GM19324 (cell line): ENCODE measurements around the gene IMMP2L.
A peak's percentile ranks its signal among the peaks of the same experiment; 100 is the strongest.

Experiments used
- ATAC-seq: cut with Tn5 transposase; IDR thresholded peaks from one replicate; pipeline ENCODE4 v1.9.1; 2021; ENCODE audit warnings: mild to moderate bottlenecking, moderate library complexity; ENCODE audit not compliant: unreplicated experiment, low FRiP score

The IMMP2L gene

DNA sequence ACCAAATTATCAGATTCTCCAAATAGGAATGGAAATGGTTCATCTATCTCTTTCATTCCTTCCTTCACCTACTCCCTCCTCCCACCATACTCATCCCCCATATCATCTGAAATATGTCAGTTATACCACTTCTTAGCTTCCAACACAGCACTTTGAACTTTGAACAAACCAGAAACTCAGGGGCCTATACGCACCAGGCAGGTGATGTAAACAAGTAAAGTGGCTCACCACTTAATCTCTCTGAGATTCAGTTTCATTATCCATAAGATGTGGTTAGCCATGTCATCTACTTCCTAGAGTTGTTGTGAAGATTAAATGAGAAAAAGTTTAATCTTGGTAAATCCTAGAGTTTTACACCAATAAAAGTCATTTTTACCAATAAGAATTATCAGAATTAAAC, 537.3 kb downstream of the IMMP2L start:
- peak; percentile 47 for ATAC-seq

GRCh38 chr7:111018960-111019736, 543.1 kb downstream of the IMMP2L start:
- ATAC-seq = no peak

DNA sequence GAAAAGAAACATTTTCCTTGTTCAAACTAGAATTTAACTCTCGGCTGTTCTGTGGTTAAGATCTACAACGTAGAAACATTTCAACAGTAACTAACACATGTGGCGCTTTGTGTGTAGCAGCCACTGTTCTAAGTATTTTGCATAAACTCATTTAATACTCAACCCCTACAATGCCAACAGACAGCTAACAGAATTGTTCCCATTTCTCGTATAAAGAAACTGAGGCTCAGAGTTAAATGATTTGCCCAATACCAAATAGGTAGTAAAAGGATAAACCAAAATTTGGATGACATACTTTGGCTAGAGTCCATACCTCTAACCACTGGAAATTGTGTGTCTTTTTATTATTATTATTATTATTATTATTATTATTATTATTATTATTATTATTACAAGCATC, 543.8 kb downstream of the IMMP2L start:
- ATAC-seq = no peak

- no peak for ATAC-seq
Observed at GRCh38 chr7:111014079-111014478, 548.2 kb downstream of the IMMP2L start.

DNA sequence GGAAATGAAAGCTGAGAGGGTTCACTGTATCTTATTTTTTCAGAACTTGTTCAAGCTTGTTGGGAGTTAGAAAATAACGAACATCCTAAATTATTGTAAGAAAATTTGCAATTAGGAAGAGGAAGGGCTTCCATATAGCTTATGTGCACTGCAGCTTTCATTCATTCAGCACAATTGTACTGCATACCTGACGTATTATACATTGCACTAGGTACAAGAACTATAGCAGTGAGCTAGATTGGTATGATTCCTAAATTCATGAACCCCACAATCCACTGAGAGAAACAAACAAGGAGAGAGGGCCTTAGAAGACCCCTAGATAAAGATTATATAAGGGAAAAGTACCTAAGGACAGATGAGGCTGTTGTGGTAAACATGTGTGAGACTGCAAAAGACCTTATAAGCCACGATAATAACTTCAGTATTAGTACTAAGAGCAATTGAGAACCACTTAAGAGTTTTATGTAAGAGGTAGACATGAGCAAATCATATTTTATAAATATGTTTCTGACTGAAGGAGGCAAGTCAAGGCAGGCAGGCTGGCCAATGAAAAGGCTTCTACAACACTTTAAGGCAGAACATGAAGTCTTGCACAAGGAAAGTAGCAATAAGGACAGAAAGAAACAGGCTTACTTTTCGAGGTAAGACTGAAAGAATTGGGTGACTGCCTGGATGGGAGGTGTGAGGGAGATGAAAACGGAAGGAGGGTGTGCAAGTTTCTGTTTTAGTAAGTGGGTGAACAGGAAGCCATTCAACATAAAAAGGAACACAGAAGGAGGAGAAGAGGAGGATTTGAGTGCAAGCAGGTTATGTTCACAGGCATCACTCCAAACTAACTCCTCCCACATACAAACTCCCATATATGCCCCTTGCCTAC, 549.3 kb downstream of the IMMP2L start:
- peak; percentile 80 for ATAC-seq

GRCh38 chr7:111012149-111012548, 550.1 kb downstream of the IMMP2L start:
- ATAC-seq = no peak

- no peak for ATAC-seq
Observed at GRCh38 chr7:111011520-111011919, 550.8 kb downstream of the IMMP2L start.

- no peak for ATAC-seq
Observed at GRCh38 chr7:111010798-111011197, 551.5 kb downstream of the IMMP2L start.

DNA sequence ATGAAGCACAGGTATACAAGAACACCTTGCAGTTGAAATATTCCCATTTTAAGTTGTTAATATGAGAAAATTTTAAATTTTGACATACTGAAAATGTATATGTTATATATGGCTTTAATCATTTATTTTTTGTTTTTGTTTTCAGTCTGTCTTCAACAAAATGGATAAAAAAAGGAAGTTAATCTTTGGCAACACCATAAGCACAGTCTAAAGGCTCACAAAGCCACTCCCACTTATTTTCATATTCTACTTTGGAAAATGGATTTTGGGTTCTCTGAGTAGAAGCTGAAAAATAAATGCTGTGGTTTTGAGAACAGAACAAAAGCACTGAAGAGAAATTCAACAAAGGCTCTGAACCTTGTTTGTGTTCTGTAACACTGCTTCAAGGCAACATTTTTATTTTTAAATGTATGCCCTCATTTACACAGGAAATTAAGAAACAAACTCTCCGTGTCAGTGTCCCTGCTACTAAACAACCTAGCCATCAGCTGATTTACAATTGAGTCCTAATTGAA, 552.7 kb downstream of the IMMP2L start:
- no peak for ATAC-seq

- no peak for ATAC-seq
Observed at GRCh38 chr7:111006691-111007090, 555.6 kb downstream of the IMMP2L start.

DNA sequence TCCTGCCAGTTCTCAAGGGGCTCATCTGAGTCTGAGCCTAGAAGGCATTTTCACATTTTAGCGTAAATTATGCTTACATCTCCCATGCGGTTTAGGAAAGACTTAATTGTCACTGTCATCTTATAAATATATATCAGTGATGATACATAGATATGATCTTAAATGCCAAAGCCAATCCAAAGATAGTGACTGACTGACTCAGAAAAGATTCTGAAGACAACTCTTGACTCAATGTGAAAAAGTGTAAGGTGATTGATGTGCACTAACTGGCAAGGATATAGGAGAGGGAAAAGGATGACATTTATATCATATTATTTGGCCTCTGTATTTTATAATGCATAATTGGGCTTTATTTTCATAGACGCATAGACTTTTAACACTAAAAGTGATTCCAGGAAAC, 556.3 kb downstream of the IMMP2L start:
- ATAC-seq = no peak

- no peak for ATAC-seq
Observed at GRCh38 chr7:111005445-111005844, 556.8 kb downstream of the IMMP2L start.

DNA sequence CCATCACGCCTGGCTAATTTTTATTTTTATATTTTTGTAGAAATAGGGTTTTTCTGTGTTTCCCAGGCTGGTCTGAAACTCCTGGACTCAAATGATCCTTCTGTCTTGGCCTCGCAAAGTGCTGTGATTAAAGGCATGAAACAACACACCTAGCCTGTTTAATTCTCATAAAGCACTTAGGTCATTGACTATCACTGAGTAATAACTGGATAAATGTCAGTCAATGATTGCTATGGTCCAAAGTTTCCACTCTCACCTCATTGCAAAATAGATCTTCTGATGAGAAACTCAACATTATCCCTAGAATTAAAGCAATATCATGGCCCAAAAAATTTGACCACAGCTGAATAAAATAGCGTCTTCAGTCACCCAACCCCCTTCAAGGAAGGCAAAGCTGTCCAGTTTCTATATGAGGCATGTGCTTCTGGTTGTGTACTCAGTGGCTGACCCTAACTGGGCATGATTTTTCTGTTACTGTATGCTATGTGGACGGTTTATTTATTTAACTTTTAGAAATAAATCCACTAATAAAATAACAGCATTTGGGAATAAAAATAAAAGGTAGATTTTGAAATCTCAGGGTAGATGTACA, 557.9 kb downstream of the IMMP2L start:
- ATAC-seq = no peak

DNA sequence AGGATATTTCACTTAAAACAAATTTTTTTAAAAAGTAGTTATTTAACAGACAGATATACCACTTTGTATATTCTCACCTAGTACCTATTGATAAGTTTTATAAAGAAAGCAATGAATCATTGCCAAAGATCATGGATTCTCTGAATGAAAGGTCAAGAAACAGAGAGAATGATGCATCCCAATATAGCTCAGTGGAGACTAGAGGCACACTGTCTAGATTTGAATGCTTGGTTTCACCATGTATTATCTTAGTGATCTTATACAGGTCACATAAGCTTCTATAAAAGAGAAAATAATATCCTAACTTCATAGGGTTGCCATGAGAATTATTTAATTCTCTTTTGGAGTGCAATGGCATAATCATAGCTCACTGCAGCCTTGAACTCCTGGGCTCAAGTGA, 558.4 kb downstream of the IMMP2L start:
- ATAC-seq = no peak

GRCh38 chr7:110994028-110994967, 568.0 kb downstream of the IMMP2L start:
- no peak for ATAC-seq

- no peak for ATAC-seq
Observed at GRCh38 chr7:110988890-110989501, 573.3 kb downstream of the IMMP2L start.

GRCh38 chr7:110988348-110988747, 573.9 kb downstream of the IMMP2L start:
- ATAC-seq = no peak

- no peak for ATAC-seq
Observed at GRCh38 chr7:110987127-110987693, 575.1 kb downstream of the IMMP2L start.

- ATAC-seq = no peak
Observed at GRCh38 chr7:110983822-110984456, 578.4 kb downstream of the IMMP2L start.
